Muscle of leg (tissue), 11 donors: ENCODE results near the gene DSCAM. TPM values are rescaled to one million over a fixed set of nuclear protein-coding genes. Genes with fewer than 3 reads are reported as not detected.

Source experiments
- DNase-seq: peaks from one replicate; pipeline ENCODE4 v3.0.0; 2013
- H3K27ac ChIP-seq: one replicate; pipeline ENCODE4 v1.5.1; 2013; ENCODE audit warnings: mild to moderate bottlenecking, low read length, control low read depth
- H3K27me3 ChIP-seq: one replicate; pipeline ENCODE4 v1.6.1; 2013; ENCODE audit warnings: low read length; ENCODE audit not compliant: control insufficient read depth, insufficient read depth
- H3K36me3 ChIP-seq: one replicate; pipeline ENCODE4 v1.6.1; 2013; ENCODE audit warnings: low read length; ENCODE audit not compliant: control insufficient read depth, insufficient read depth
- H3K4me1 ChIP-seq: one replicate; pipeline ENCODE4 v1.6.1; 2013; ENCODE audit warnings: low read length; ENCODE audit not compliant: control insufficient read depth, insufficient read depth
- H3K4me3 ChIP-seq: one replicate; pipeline ENCODE4 v1.5.1; 2013; ENCODE audit warnings: low read length, control low read depth
- H3K9me3 ChIP-seq: replicated peaks from 2 replicates; pipeline ENCODE4 v1.6.1; 2013; ENCODE audit warnings: low read depth, low read length; ENCODE audit not compliant: control insufficient read depth
- WGBS: methylation state at CpG from one replicate; pipeline ENCODE4 v1.1.5; 2013; ENCODE audit warnings: missing lambda C conversion rate; ENCODE audit not compliant: insufficient coverage; 5-methylcytosine and 5-hydroxymethylcytosine counted together
- polyA plus RNA-seq, 8 donors: library from polyadenylated mRNA; unstranded; fragments of 120-200 nt; gene quantifications; one replicate each; pipeline versions ENCODE4 v1.2.1 to v1.2.3, GENCODE V29; 2013; ENCODE audit warnings: inconsistent platforms in 1 of 8, low replicate concordance in 1 of 8; ENCODE audit not compliant: insufficient read length in 8 of 8, insufficient read depth in 1 of 8
- total RNA-seq: library from RNA; stranded (reverse); fragments of 120-200 nt; gene quantifications from one replicate; pipeline ENCODE4 v1.2.4, GENCODE V29; 2013

DSCAM gene
- total and polyA plus RNA-seq, 9 donors, result 0.89 to 2.0 (median 1.3) TPM

DNA sequence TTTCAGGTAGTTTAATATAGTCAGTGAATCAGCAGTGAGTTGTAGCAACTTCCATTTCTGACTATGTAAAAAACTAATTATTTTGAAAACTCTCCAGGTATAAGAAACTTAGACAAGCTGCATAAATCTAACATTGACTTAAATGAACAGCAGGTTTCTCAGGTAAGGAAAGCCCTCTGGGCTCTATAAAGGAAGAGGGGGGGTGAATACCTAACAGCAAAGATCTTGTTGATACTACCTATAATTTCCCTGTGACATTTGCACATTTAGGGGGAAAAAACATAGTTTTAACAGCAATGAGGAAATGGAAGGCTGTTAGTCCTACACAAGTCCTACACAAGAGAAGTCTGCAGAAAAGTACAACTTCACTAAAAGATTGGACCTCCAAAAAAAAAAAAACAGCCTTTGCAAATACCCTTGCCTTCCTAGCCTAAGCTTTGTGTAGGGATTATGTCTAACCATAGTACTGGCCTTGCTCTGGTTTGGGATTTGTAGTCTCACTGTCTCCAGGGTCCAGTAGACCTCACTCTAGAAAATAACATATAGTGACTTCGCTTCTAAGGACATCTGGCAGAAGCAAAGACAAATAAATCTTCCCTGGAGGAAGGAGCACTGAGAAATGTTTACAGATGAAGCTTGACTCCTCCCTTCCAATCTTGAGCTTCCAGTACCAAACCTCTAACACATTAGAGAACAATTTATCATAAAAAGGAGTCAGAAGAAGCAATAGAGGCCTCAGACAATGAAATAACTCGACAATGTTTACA lies 459.8 kb downstream of the DSCAM start:
- Histone ChIP-seq H3K4me1 (no peaks in the 10 kb centered on the region), H3K27ac (no peak overlapping the region), H3K9me3 (no peaks in the 10 kb centered on the region), H3K27me3 (no peaks in the 10 kb centered on the region), H3K36me3 (no peaks in the 10 kb centered on the region), H3K4me3 (no peak overlapping the region)
- no CpG with 5 or more reads among the region's 2 CpGs for WGBS
- DNase-seq, result peak; percentile 5

DNA sequence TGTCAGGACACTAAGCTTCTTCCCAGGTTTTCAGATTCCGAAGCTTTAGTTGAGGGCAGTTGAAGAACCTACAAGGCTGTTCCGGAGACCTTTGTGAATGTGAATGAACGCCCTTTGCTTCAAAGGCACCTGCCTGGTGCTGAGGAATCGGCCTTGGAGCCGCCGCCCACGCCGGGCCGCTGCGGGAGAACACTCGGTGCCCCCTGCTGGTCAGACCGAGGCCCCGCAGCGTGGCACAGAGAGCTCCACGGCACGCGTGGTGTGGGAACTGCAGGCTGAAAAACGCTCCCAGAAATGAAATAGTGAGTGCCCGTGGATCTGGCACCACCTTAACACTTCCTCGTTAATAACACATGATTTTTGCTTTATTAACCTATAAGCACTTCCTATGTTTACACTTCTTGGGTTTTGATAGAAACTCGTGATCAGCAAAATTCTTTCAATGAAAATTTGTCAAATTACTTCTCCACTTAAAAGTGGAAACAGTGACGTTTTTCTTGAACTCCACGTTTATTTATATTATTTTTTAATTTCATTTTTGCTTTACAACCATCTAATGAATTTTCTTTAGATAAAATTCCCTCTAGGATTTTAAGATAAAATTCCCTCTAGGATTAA lies 460.6 kb downstream of the DSCAM start:
- H3K4me3 ChIP-seq, result no peak overlapping the region
- H3K4me1 ChIP-seq, result no peaks in the 10 kb centered on the region
- no peaks in the 10 kb centered on the region for H3K9me3 ChIP-seq
- H3K27ac ChIP-seq, result no peak overlapping the region
- WGBS, result 14% methylated on average over 19 of the region's 23 CpGs
- peak; percentile 43 for DNase-seq
- no peaks in the 10 kb centered on the region for H3K36me3 ChIP-seq
- H3K27me3 ChIP-seq, result no peaks in the 10 kb centered on the region

DNA sequence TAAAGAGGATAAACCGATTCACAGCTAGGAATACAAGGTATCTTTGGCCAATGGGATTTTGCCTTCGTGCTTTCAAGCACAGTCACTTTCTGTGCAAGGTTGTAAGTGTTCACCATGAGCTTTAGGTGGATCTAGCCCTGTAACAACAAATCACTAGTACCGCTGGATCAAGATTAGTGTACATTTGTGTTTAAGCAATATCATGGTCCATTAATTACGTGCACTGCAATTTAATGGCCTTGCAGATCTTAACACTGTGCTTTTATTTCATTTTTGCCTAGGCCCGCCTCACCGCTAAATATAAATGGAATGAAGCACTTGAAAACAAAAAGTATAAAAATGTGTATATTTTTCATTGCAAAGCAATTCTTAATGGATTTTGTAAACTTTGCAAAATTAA lies 461.1 kb downstream of the DSCAM start:
- Histone ChIP-seq H3K4me1 (no peaks in the 10 kb centered on the region), H3K4me3 (no peak overlapping the region), H3K36me3 (no peaks in the 10 kb centered on the region), H3K27ac (no peak overlapping the region), H3K9me3 (no peaks in the 10 kb centered on the region), H3K27me3 (no peaks in the 10 kb centered on the region)
- no CpG with 5 or more reads among the region's 6 CpGs for WGBS
- DNase-seq, result no peak

- H3K27me3 ChIP-seq, result no peaks in the 10 kb centered on the region
- no peak overlapping the region for H3K4me3 ChIP-seq
- DNase-seq, result no peak
- no peaks in the 10 kb centered on the region for H3K36me3 ChIP-seq
- no peaks in the 10 kb centered on the region for H3K9me3 ChIP-seq
- no peaks in the 10 kb centered on the region for H3K4me1 ChIP-seq
- H3K27ac ChIP-seq, result no peak overlapping the region
- 84% methylated on average over 4 of the region's 5 CpGs for WGBS
Observed at GRCh38 chr21:40383951-40384350, 463.0 kb downstream of the DSCAM start.

GRCh38 chr21:40381111-40381510 lies 465.8 kb downstream of the DSCAM start:
- H3K27me3 ChIP-seq, result no peaks in the 10 kb centered on the region

GRCh38 chr21:40379881-40380810 lies 466.8 kb downstream of the DSCAM start:
- no peaks in the 10 kb centered on the region for H3K4me1 ChIP-seq
- H3K9me3 ChIP-seq, result no peaks in the 10 kb centered on the region
- no peaks in the 10 kb centered on the region for H3K27me3 ChIP-seq
- no peak overlapping the region for H3K4me3 ChIP-seq
- H3K36me3 ChIP-seq, result no peaks in the 10 kb centered on the region
- WGBS, result 79% methylated on average over 2 of the region's 11 CpGs
- no peak overlapping the region for H3K27ac ChIP-seq
- DNase-seq, result no peak

More at GRCh38 chr21:40381111-40381510, 465.8 kb downstream of the DSCAM start:
- WGBS, result 85% methylated on average over 3 of the region's 5 CpGs
- peak; percentile 45 for DNase-seq
- Histone ChIP-seq H3K36me3 (no peaks in the 10 kb centered on the region), H3K9me3 (no peaks in the 10 kb centered on the region), H3K4me3 (no peak overlapping the region), H3K27ac (no peak overlapping the region), H3K4me1 (no peaks in the 10 kb centered on the region)

GRCh38 chr21:40377135-40377534 lies 469.8 kb downstream of the DSCAM start:
- Histone ChIP-seq H3K4me3 (no peak overlapping the region), H3K4me1 (no peaks in the 10 kb centered on the region), H3K27ac (no peak overlapping the region), H3K9me3 (no peaks in the 10 kb centered on the region), H3K36me3 (no peaks in the 10 kb centered on the region), H3K27me3 (no peaks in the 10 kb centered on the region)
- DNase-seq, result no peak
- 93% methylated on average over 4 of the region's 5 CpGs for WGBS

- no CpG with 5 or more reads among the region's 2 CpGs for WGBS
- no peaks in the 10 kb centered on the region for H3K27me3 ChIP-seq
Observed at GRCh38 chr21:40373761-40374160, 473.2 kb downstream of the DSCAM start.

DNA sequence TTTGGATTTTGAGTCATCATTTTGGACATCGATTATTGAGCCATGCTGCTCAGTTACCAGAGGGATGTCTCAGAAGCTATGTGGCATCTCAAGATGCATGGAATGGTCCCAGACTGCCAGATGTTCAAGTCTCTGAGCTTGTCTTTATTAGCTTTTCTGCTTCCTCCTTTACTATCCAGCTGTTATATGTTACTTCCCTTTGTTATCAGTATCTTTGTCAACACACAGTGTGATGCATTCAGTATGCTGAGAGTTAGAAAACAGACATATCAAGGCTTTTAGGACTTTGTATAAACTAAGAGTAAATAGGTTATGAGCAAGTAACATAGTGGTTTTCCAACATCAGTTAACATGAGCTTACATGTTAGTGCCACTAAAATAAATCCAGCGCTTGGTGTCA lies 474.5 kb downstream of the DSCAM start:
- Histone ChIP-seq H3K4me3 (no peak overlapping the region), H3K27me3 (no peaks in the 10 kb centered on the region), H3K9me3 (no peaks in the 10 kb centered on the region), H3K27ac (no peak overlapping the region), H3K36me3 (no peaks in the 10 kb centered on the region), H3K4me1 (no peaks in the 10 kb centered on the region)
- WGBS, result no CpG with 5 or more reads among the region's 2 CpGs
- no peak for DNase-seq

More at GRCh38 chr21:40373761-40374160, 473.2 kb downstream of the DSCAM start:
- no peak overlapping the region for H3K27ac ChIP-seq
- H3K9me3 ChIP-seq, result no peaks in the 10 kb centered on the region
- no peaks in the 10 kb centered on the region for H3K36me3 ChIP-seq
- no peaks in the 10 kb centered on the region for H3K4me1 ChIP-seq
- DNase-seq, result no peak
- no peak overlapping the region for H3K4me3 ChIP-seq

- H3K36me3 ChIP-seq, result no peaks in the 10 kb centered on the region
- WGBS, result 88% methylated on average over 1 of the region's 4 CpGs
Observed at GRCh38 chr21:40371329-40371728, 475.6 kb downstream of the DSCAM start.

More at GRCh38 chr21:40371329-40371728, 475.6 kb downstream of the DSCAM start:
- Histone ChIP-seq H3K4me1 (no peaks in the 10 kb centered on the region), H3K9me3 (no peaks in the 10 kb centered on the region), H3K27me3 (no peaks in the 10 kb centered on the region), H3K4me3 (no peak overlapping the region), H3K27ac (no peak overlapping the region)
- no peak for DNase-seq
